ENCODE data around the gene VENTX.
"Not testable (repeated sequence)": the region's sequence is repeated elsewhere in the genome, so short reads cannot be mapped to it uniquely, and the experiment has no call there.

The VENTX gene

GRCh38 chr10:133218891-133219290 lies 18.8 kb upstream of the VENTX start:
- H3K27ac ChIP-seq (ENCODE audit: low read length), result no peak overlapping the region
- H3K4me3 ChIP-seq (ENCODE audit: low read length in 2 of 2), result no peak overlapping the region
- H3K4me1 ChIP-seq (ENCODE audit: control insufficient read depth, insufficient read depth, low read length), result no peaks in the 10 kb centered on the region
- no peak overlapping the region for H3K9ac ChIP-seq (ENCODE audit: low read length in 2 of 2)
- H3K36me3 ChIP-seq (ENCODE audit: control insufficient read depth in 2 of 2, insufficient read depth in 2 of 2, low read length in 2 of 2), result no peaks in the 10 kb centered on the region
- H3K27me3 ChIP-seq (ENCODE audit: control insufficient read depth in 1 of 2, insufficient read depth in 2 of 2, low read length in 2 of 2), result peaks cover 0 to 12% of the 10 kb centered on the region in 2 donors
- no peaks in the 10 kb centered on the region for H3K9me3 ChIP-seq (ENCODE audit: control insufficient read depth in 2 of 2, low read length in 2 of 2)

- H3K4me1 ChIP-seq (ENCODE audit: control insufficient read depth, insufficient read depth, low read length), result no peaks in the 10 kb centered on the region
- no peaks in the 10 kb centered on the region for H3K36me3 ChIP-seq (ENCODE audit: control insufficient read depth in 2 of 2, insufficient read depth in 2 of 2, low read length in 2 of 2)
- no peak overlapping the region for H3K9ac ChIP-seq (ENCODE audit: low read length in 2 of 2)
- no peaks in the 10 kb centered on the region for H3K9me3 ChIP-seq (ENCODE audit: control insufficient read depth in 2 of 2, low read length in 2 of 2)
- no peak overlapping the region for H3K27ac ChIP-seq (ENCODE audit: low read length)
- H3K4me3 ChIP-seq (ENCODE audit: low read length in 2 of 2), result no peak overlapping the region
- peaks cover 0 to 12% of the 10 kb centered on the region in 2 donors for H3K27me3 ChIP-seq (ENCODE audit: control insufficient read depth in 1 of 2, insufficient read depth in 2 of 2, low read length in 2 of 2)
Measured at GRCh38 chr10:133219782-133220181, 17.9 kb upstream of the VENTX start.

- no peak overlapping the region for H3K4me3 ChIP-seq (ENCODE audit: low read length in 2 of 2)
- no peaks in the 10 kb centered on the region for H3K9me3 ChIP-seq (ENCODE audit: control insufficient read depth in 2 of 2, low read length in 2 of 2)
- H3K36me3 ChIP-seq (ENCODE audit: control insufficient read depth in 2 of 2, insufficient read depth in 2 of 2, low read length in 2 of 2), result no peaks in the 10 kb centered on the region
- no peaks in the 10 kb centered on the region for H3K4me1 ChIP-seq (ENCODE audit: control insufficient read depth, insufficient read depth, low read length)
- H3K9ac ChIP-seq (ENCODE audit: low read length in 2 of 2), result no peak overlapping the region
- peaks cover 0 to 12% of the 10 kb centered on the region in 2 donors for H3K27me3 ChIP-seq (ENCODE audit: control insufficient read depth in 1 of 2, insufficient read depth in 2 of 2, low read length in 2 of 2)
- no peak overlapping the region for H3K27ac ChIP-seq (ENCODE audit: low read length)
Measured at GRCh38 chr10:133221331-133221730, 16.3 kb upstream of the VENTX start.

- not testable (repeated sequence) for H3K36me3 ChIP-seq (ENCODE audit: control insufficient read depth in 2 of 2, insufficient read depth in 2 of 2, low read length in 2 of 2); H3K9ac ChIP-seq (ENCODE audit: low read length in 2 of 2); H3K4me1 ChIP-seq (ENCODE audit: control insufficient read depth, insufficient read depth, low read length); H3K27ac ChIP-seq (ENCODE audit: low read length); H3K4me3 ChIP-seq (ENCODE audit: low read length in 2 of 2); H3K9me3 ChIP-seq (ENCODE audit: control insufficient read depth in 2 of 2, low read length in 2 of 2)
- H3K27me3 ChIP-seq (ENCODE audit: control insufficient read depth in 1 of 2, insufficient read depth in 2 of 2, low read length in 2 of 2), result peaks cover 0 to 13% of the 10 kb centered on the region in 2 donors
Measured at GRCh38 chr10:133221756-133222155, 15.9 kb upstream of the VENTX start.

GRCh38 chr10:133224076-133224475 lies 13.6 kb upstream of the VENTX start:
- Histone ChIP-seq H3K27me3 (ENCODE audit: control insufficient read depth in 1 of 2, insufficient read depth in 2 of 2, low read length in 2 of 2) (peaks cover 2 to 16% of the 10 kb centered on the region in 2 donors), H3K4me3 (ENCODE audit: low read length in 2 of 2) (no peak overlapping the region), H3K4me1 (ENCODE audit: control insufficient read depth, insufficient read depth, low read length) (no peaks in the 10 kb centered on the region), H3K9me3 (ENCODE audit: control insufficient read depth in 2 of 2, low read length in 2 of 2) (no peaks in the 10 kb centered on the region), H3K27ac (ENCODE audit: low read length) (no peak overlapping the region), H3K36me3 (ENCODE audit: control insufficient read depth in 2 of 2, insufficient read depth in 2 of 2, low read length in 2 of 2) (no peaks in the 10 kb centered on the region), H3K9ac (ENCODE audit: low read length in 2 of 2) (no peak overlapping the region)

- H3K4me3 ChIP-seq (ENCODE audit: low read length in 2 of 2), result no peak overlapping the region
- H3K27ac ChIP-seq (ENCODE audit: low read length), result no peak overlapping the region
- peaks cover 7 to 16% of the 10 kb centered on the region in 2 donors for H3K27me3 ChIP-seq (ENCODE audit: control insufficient read depth in 1 of 2, insufficient read depth in 2 of 2, low read length in 2 of 2)
- no peaks in the 10 kb centered on the region for H3K4me1 ChIP-seq (ENCODE audit: control insufficient read depth, insufficient read depth, low read length)
- H3K9ac ChIP-seq (ENCODE audit: low read length in 2 of 2), result no peak overlapping the region
- no peaks in the 10 kb centered on the region for H3K36me3 ChIP-seq (ENCODE audit: control insufficient read depth in 2 of 2, insufficient read depth in 2 of 2, low read length in 2 of 2)
- no peaks in the 10 kb centered on the region for H3K9me3 ChIP-seq (ENCODE audit: control insufficient read depth in 2 of 2, low read length in 2 of 2)
Measured at GRCh38 chr10:133224756-133225372, 12.8 kb upstream of the VENTX start.

- Histone ChIP-seq H3K36me3 (ENCODE audit: control insufficient read depth in 2 of 2, insufficient read depth in 2 of 2, low read length in 2 of 2) (no peaks in the 10 kb centered on the region), H3K9ac (ENCODE audit: low read length in 2 of 2) (no peak overlapping the region), H3K4me3 (ENCODE audit: low read length in 2 of 2) (no peak overlapping the region), H3K27me3 (ENCODE audit: control insufficient read depth in 1 of 2, insufficient read depth in 2 of 2, low read length in 2 of 2) (peaks cover 12 to 16% of the 10 kb centered on the region in 2 donors), H3K27ac (ENCODE audit: low read length) (no peak overlapping the region), H3K4me1 (ENCODE audit: control insufficient read depth, insufficient read depth, low read length) (no peaks in the 10 kb centered on the region), H3K9me3 (ENCODE audit: control insufficient read depth in 2 of 2, low read length in 2 of 2) (no peaks in the 10 kb centered on the region)
Measured at GRCh38 chr10:133225707-133226191, 11.9 kb upstream of the VENTX start.

- Histone ChIP-seq H3K4me3 (ENCODE audit: low read length in 2 of 2) (no peak overlapping the region), H3K27ac (ENCODE audit: low read length) (no peak overlapping the region), H3K4me1 (ENCODE audit: control insufficient read depth, insufficient read depth, low read length) (no peaks in the 10 kb centered on the region), H3K27me3 (ENCODE audit: control insufficient read depth in 1 of 2, insufficient read depth in 2 of 2, low read length in 2 of 2) (peaks cover 14 to 17% of the 10 kb centered on the region in 2 donors), H3K36me3 (ENCODE audit: control insufficient read depth in 2 of 2, insufficient read depth in 2 of 2, low read length in 2 of 2) (no peaks in the 10 kb centered on the region), H3K9me3 (ENCODE audit: control insufficient read depth in 2 of 2, low read length in 2 of 2) (no peaks in the 10 kb centered on the region), H3K9ac (ENCODE audit: low read length in 2 of 2) (no peak overlapping the region)
Measured at GRCh38 chr10:133226251-133226808, 11.3 kb upstream of the VENTX start.

- no peak overlapping the region for H3K9ac ChIP-seq (ENCODE audit: low read length in 2 of 2)
- no peaks in the 10 kb centered on the region for H3K4me1 ChIP-seq (ENCODE audit: control insufficient read depth, insufficient read depth, low read length)
- no peak overlapping the region for H3K4me3 ChIP-seq (ENCODE audit: low read length in 2 of 2)
- no peaks in the 10 kb centered on the region for H3K36me3 ChIP-seq (ENCODE audit: control insufficient read depth in 2 of 2, insufficient read depth in 2 of 2, low read length in 2 of 2)
- no peak overlapping the region for H3K27ac ChIP-seq (ENCODE audit: low read length)
- H3K27me3 ChIP-seq (ENCODE audit: control insufficient read depth in 1 of 2, insufficient read depth in 2 of 2, low read length in 2 of 2), result peaks cover 17 to 23% of the 10 kb centered on the region in 2 donors
- no peaks in the 10 kb centered on the region for H3K9me3 ChIP-seq (ENCODE audit: control insufficient read depth in 2 of 2, low read length in 2 of 2)
Measured at GRCh38 chr10:133227256-133227655, 10.4 kb upstream of the VENTX start.

GRCh38 chr10:133229265-133230043 lies 8.2 kb upstream of the VENTX start:
- H3K36me3 ChIP-seq (ENCODE audit: control insufficient read depth in 2 of 2, insufficient read depth in 2 of 2, low read length in 2 of 2), result no peaks in the 10 kb centered on the region
- peaks cover 23 to 24% of the 10 kb centered on the region in 2 donors for H3K27me3 ChIP-seq (ENCODE audit: control insufficient read depth in 1 of 2, insufficient read depth in 2 of 2, low read length in 2 of 2)
- H3K27ac ChIP-seq (ENCODE audit: low read length), result no peak overlapping the region
- no peak overlapping the region for H3K4me3 ChIP-seq (ENCODE audit: low read length in 2 of 2)
- no peaks in the 10 kb centered on the region for H3K4me1 ChIP-seq (ENCODE audit: control insufficient read depth, insufficient read depth, low read length)
- no peaks in the 10 kb centered on the region for H3K9me3 ChIP-seq (ENCODE audit: control insufficient read depth in 2 of 2, low read length in 2 of 2)
- H3K9ac ChIP-seq (ENCODE audit: low read length in 2 of 2), result no peak overlapping the region

- H3K9me3 ChIP-seq (ENCODE audit: control insufficient read depth in 2 of 2, low read length in 2 of 2), result no peaks in the 10 kb centered on the region
- peak within 1 kb of the TSS in 1 of 2 donors; percentile 1 for H3K4me3 ChIP-seq (ENCODE audit: low read length in 2 of 2)
- H3K4me1 ChIP-seq (ENCODE audit: control insufficient read depth, insufficient read depth, low read length), result no peaks in the 10 kb centered on the region
- no peak within 1 kb of the TSS for H3K9ac ChIP-seq (ENCODE audit: low read length in 2 of 2)
- H3K27me3 ChIP-seq (ENCODE audit: control insufficient read depth in 1 of 2, insufficient read depth in 2 of 2, low read length in 2 of 2), result peaks cover 23 to 24% of the 10 kb centered on the region in 2 donors
- no peaks in the 10 kb centered on the region for H3K36me3 ChIP-seq (ENCODE audit: control insufficient read depth in 2 of 2, insufficient read depth in 2 of 2, low read length in 2 of 2)
- H3K27ac ChIP-seq (ENCODE audit: low read length), result no peak within 1 kb of the TSS
Measured at GRCh38 chr10:133230044-133230361, 7.7 kb upstream of the VENTX start, which contains the start of gene UTF1. Gene UTF1 (plus strand): TSS chr10:133230217. CDS start chr10:133230289, 72 bp downstream.
